Muscle layer of duodenum (tissue), 2 donors: ENCODE measurements around the gene GMDS.

Experiments used
- H3K27ac ChIP-seq: one replicate; pipeline ENCODE4 v1.7.0; 2013; ENCODE audit warnings: mild to moderate bottlenecking, low read length
- H3K27me3 ChIP-seq: one replicate; pipeline ENCODE4 v1.7.0; 2013; ENCODE audit warnings: low read depth, mild to moderate bottlenecking, control low read depth, low read length
- H3K36me3 ChIP-seq, 2 donors: one replicate each; pipeline ENCODE4 v1.7.0; 2013; ENCODE audit warnings: low read length in 2 of 2, control low read depth in 1 of 2, mild to moderate bottlenecking in 1 of 2; ENCODE audit not compliant: insufficient read depth in 2 of 2, control insufficient read depth in 1 of 2
- H3K4me1 ChIP-seq, 2 donors: one replicate each; pipeline ENCODE4 v1.7.0; 2013; ENCODE audit warnings: low read length in 2 of 2, mild to moderate bottlenecking in 2 of 2, control low read depth in 1 of 2, moderate library complexity in 1 of 2; ENCODE audit not compliant: insufficient read depth in 2 of 2, control insufficient read depth in 1 of 2
- H3K4me3 ChIP-seq, 2 donors: one replicate each; pipeline ENCODE4 v1.7.0; 2013; ENCODE audit warnings: low read length in 2 of 2, low read depth in 1 of 2, mild to moderate bottlenecking in 1 of 2
- H3K9me3 ChIP-seq, 2 donors: one replicate each; pipeline ENCODE4 v1.7.0; 2013; ENCODE audit warnings: low read length in 2 of 2, control low read depth in 1 of 2, mild to moderate bottlenecking in 1 of 2; ENCODE audit not compliant: control insufficient read depth in 1 of 2
- donor health status: healthy.

GMDS gene

GRCh38 chr6:2185466-2185865, 59.9 kb downstream of the GMDS start:
- Histone ChIP-seq H3K4me3 (no peak overlapping the region), H3K9me3 (no peaks in the 10 kb centered on the region), H3K27me3 (no peaks in the 10 kb centered on the region), H3K36me3 (no peaks in the 10 kb centered on the region), H3K27ac (no peak overlapping the region), H3K4me1 (no peaks in the 10 kb centered on the region)

DNA sequence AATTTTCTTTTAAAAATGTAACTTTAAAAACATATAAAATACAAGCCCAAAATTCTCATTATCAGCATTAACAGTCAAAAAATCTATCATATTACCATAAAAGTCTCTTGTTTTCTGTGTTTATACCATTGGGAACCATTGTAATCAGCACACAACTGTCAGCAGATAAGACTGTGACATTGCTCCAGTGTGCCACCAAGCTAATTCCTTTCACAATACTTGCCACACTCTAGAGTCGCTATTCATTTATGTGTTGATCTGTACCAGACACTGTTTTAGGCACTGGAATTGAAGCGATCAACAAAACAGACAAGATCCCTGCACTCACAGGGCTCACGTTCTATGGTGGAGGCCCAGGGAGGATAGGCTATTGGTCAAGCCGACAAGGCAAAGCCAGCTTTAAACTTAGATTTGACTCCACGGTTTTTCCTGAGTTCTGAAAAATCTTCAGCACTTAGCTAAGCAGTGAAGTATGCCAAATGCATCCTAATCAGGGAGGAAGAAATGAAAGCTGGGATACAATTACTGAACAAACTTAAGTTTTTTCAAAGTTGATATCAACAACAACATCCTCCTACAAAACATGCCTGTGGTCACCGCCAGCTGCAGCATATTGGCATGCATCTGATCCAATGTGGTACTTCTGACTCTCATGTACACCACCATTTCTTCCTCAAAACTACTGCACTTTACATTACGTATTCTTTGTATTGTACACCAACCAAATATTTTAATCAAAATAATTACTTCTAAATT, 60.5 kb downstream of the GMDS start:
- H3K27me3 ChIP-seq = no peaks in the 10 kb centered on the region
- H3K27ac ChIP-seq = no peak overlapping the region
- H3K9me3 ChIP-seq = no peaks in the 10 kb centered on the region
- no peaks in the 10 kb centered on the region for H3K4me1 ChIP-seq
- H3K4me3 ChIP-seq = no peak overlapping the region
- H3K36me3 ChIP-seq = no peaks in the 10 kb centered on the region

GRCh38 chr6:2183752-2184151, 61.7 kb downstream of the GMDS start:
- H3K36me3 ChIP-seq = no peaks in the 10 kb centered on the region
- no peaks in the 10 kb centered on the region for H3K9me3 ChIP-seq
- H3K4me3 ChIP-seq = no peak overlapping the region
- no peaks in the 10 kb centered on the region for H3K4me1 ChIP-seq
- H3K27ac ChIP-seq = no peak overlapping the region
- H3K27me3 ChIP-seq = no peaks in the 10 kb centered on the region

- Histone ChIP-seq H3K27ac (no peak overlapping the region), H3K4me1 (no peaks in the 10 kb centered on the region), H3K36me3 (no peaks in the 10 kb centered on the region), H3K4me3 (no peak overlapping the region), H3K27me3 (no peaks in the 10 kb centered on the region), H3K9me3 (no peaks in the 10 kb centered on the region)
Observed at GRCh38 chr6:2183246-2183645, 62.2 kb downstream of the GMDS start.

DNA sequence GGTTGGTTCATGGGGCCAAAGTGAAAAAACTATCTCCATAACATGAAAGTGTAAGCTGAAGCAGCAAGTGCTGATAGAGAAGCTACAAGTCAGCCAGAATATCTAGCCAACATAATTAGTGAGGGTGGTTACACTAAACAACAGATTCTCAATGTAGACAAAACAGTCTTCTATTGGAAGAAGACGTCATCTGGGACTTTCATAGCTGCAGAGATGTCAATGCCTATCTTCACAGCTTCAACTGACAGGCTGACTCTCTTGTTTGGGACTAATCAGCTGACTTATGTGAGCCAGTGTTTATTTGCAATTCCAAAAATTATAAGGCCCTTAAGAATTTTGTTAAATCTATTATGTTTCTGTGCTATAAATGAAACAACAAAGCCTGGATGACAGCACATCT, 63.2 kb downstream of the GMDS start:
- Histone ChIP-seq H3K27ac (no peak overlapping the region), H3K4me1 (no peaks in the 10 kb centered on the region), H3K36me3 (no peaks in the 10 kb centered on the region), H3K27me3 (no peaks in the 10 kb centered on the region), H3K4me3 (no peak overlapping the region), H3K9me3 (no peaks in the 10 kb centered on the region)

DNA sequence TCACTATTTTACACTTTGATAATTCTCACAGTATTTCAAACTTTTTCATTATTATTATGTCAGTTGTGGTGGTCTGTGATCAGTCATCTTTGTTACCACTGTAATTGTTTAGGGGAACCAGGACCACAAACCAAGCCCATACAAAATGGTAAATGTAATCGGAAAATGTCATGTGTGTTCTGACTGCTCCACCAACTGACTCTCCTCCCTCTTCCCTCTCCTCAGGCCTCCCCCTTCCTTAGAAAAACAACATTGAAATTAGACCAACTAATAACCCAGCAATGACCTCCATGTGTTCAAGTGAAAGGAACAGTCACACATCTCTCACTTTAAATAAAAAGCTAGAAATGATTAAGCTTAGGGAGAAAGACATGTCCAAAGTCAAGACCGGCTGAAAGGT, 63.8 kb downstream of the GMDS start:
- no peaks in the 10 kb centered on the region for H3K27me3 ChIP-seq
- H3K27ac ChIP-seq = no peak overlapping the region
- no peak overlapping the region for H3K4me3 ChIP-seq
- H3K9me3 ChIP-seq = no peaks in the 10 kb centered on the region
- H3K36me3 ChIP-seq = no peaks in the 10 kb centered on the region
- H3K4me1 ChIP-seq = no peaks in the 10 kb centered on the region

DNA sequence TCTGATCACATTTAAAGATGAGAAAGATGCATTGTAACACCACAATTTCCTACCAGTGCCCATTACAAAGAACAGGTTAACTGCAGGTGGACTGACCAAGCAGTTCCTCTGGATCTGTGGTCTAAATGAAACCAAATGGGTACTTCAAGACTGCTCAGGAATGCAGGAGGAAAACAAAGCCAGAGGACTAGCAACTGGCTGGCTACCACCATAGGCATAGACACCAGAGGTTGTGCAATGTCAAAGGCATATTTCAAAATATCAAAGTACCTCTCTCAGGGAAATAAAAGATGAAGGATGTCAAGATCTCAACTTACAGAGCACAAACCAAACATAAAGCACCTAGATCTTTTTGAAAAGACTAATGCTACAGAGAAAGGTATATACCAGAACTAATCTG, 65.5 kb downstream of the GMDS start:
- Histone ChIP-seq H3K9me3 (no peaks in the 10 kb centered on the region), H3K4me1 (no peaks in the 10 kb centered on the region), H3K27ac (no peak overlapping the region), H3K36me3 (no peaks in the 10 kb centered on the region), H3K4me3 (no peak overlapping the region), H3K27me3 (no peaks in the 10 kb centered on the region)

DNA sequence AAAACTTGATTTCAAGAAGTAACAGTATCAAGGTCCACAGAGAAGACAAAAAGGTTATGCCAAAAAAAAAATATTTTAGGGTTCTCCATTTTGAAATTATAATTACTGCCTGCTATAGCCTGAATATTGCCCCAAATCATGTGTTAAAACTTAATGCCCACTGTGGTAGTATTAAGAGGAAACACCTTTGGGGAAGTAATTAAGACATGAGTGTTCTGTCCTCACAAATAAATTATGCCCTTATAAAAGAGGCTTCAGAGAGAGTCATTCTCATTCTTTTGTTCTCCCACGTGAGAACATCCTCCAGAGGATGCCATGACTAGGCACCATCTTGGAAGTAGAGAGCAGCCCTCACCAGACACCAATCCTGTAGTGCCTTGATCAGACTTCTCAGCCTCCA, 66.2 kb downstream of the GMDS start:
- no peaks in the 10 kb centered on the region for H3K36me3 ChIP-seq
- H3K27me3 ChIP-seq = no peaks in the 10 kb centered on the region
- H3K27ac ChIP-seq = no peak overlapping the region
- H3K4me1 ChIP-seq = no peaks in the 10 kb centered on the region
- H3K4me3 ChIP-seq = no peak overlapping the region
- no peaks in the 10 kb centered on the region for H3K9me3 ChIP-seq

DNA sequence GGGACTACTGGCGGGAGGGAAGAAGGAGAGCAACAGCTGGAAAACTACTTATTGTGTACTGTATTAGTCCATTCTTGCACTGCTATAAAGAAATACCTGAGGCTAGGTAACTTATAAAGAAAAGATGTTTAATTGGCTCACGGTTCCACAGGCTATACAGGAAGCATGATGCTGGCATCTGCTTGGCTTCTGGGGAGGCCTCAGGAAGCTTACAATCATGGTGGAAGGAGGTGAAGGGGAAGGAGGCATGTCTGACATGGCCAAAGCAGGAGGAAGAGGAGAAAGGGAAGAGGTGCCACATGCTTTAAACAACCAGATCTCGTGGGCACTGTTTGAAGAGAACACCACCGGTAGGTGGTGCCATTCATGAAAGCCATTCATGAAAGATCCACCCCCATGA, 67.3 kb downstream of the GMDS start:
- Histone ChIP-seq H3K4me3 (no peak overlapping the region), H3K9me3 (no peaks in the 10 kb centered on the region), H3K27me3 (no peaks in the 10 kb centered on the region), H3K4me1 (no peaks in the 10 kb centered on the region), H3K27ac (no peak overlapping the region), H3K36me3 (no peaks in the 10 kb centered on the region)

GRCh38 chr6:2175825-2176224, 69.6 kb downstream of the GMDS start:
- Histone ChIP-seq H3K4me1 (no peaks in the 10 kb centered on the region), H3K4me3 (no peak overlapping the region), H3K27me3 (no peaks in the 10 kb centered on the region), H3K36me3 (no peaks in the 10 kb centered on the region), H3K27ac (no peak overlapping the region), H3K9me3 (no peaks in the 10 kb centered on the region)

GRCh38 chr6:2173203-2173961, 72.0 kb downstream of the GMDS start:
- no peaks in the 10 kb centered on the region for H3K9me3 ChIP-seq
- H3K36me3 ChIP-seq = no peaks in the 10 kb centered on the region
- no peaks in the 10 kb centered on the region for H3K27me3 ChIP-seq
- no peak overlapping the region for H3K4me3 ChIP-seq
- no peak overlapping the region for H3K27ac ChIP-seq
- H3K4me1 ChIP-seq = no peaks in the 10 kb centered on the region

GRCh38 chr6:2171728-2172127, 73.7 kb downstream of the GMDS start:
- Histone ChIP-seq H3K9me3 (no peaks in the 10 kb centered on the region), H3K36me3 (no peaks in the 10 kb centered on the region), H3K4me1 (no peaks in the 10 kb centered on the region), H3K4me3 (no peak overlapping the region), H3K27ac (no peak overlapping the region), H3K27me3 (no peaks in the 10 kb centered on the region)
